NCI-H748 (cell line): ENCODE measurements around the gene MCM5.
"Not testable (repeated sequence)": the region's sequence is repeated elsewhere in the genome, so short reads cannot be mapped to it uniquely, and the experiment has no call there.

Source experiments
- DNase-seq: peaks from one replicate; lab custom pipeline; 2025; ENCODE audit not compliant: unreplicated experiment; lab: John Stamatoyannopoulos, UW

The MCM5 gene

GRCh38 chr22:35470903-35471321, 71.0 kb downstream of the MCM5 start:
- no peak for DNase-seq

GRCh38 chr22:35471566-35471965, 71.6 kb downstream of the MCM5 start:
- not testable (repeated sequence) for DNase-seq

DNA sequence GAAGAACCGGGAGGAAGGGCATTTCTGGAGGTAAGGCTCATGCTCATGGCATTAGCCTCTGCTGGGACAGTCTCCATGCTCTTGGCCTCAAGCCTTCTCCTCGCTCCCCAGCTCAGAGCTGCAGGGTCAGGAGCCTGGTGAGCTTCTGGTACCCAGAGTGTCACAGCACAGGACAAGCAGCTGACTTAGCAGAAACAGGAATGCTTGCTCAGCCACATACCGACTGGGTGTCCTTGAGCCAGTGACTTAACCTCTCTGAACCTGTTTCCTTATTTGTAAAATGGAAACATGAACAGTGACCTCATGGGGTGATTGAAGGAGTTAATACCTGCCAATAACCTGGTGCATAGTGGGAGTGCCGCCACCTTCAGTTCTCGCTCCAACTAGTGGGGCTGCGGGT, 72.5 kb downstream of the MCM5 start:
- no peak for DNase-seq

- no peak for DNase-seq
These were observed 74.0 kb downstream of the MCM5 start for GRCh38 chr22:35473971-35474370.
